GM23338 (cell line): ENCODE results near the gene STK33.

ENCODE experiments used
- CREB1 ChIP-seq: fragments of 250-450 bp; sonication (Bioruptor Pico); IDR thresholded peaks from 2 replicates; pipeline ENCODE4 v1.5.0; 2020; ENCODE audit warnings: low read depth, mild to moderate bottlenecking, moderate library complexity
- CTCF ChIP-seq, 2 experiments: fragments of 200-600 bp in 1 of 2; sonication (generic) in 1 of 2; conservative IDR thresholded peaks; 2 replicates each; pipeline versions ENCODE4 v1.5.1 to v1.6.1; 2016 to 2017; ENCODE audit warnings: antibody characterized with exemption in 2 of 2, low read depth in 2 of 2, mild to moderate bottlenecking in 2 of 2, moderate library complexity in 1 of 2
- EZH2 ChIP-seq: fragments of 200-600 bp; sonication (generic); IDR thresholded peaks from one replicate; pipeline ENCODE4 v1.8.0; 2017; ENCODE audit warnings: antibody characterized with exemption, mild to moderate bottlenecking, low read depth; ENCODE audit not compliant: unreplicated experiment
- EZH2phosphoT487 ChIP-seq: fragments of 200-600 bp; sonication (generic); IDR thresholded peaks from one replicate; pipeline ENCODE4 v1.8.1; 2018; ENCODE audit warnings: antibody characterized with exemption; ENCODE audit not compliant: unreplicated experiment
- JUNB ChIP-seq: IDR thresholded peaks from one replicate; pipeline ENCODE4 v1.6.1; 2016; ENCODE audit warnings: antibody characterized with exemption; ENCODE audit not compliant: unreplicated experiment
- NANOG ChIP-seq: IDR thresholded peaks from 2 replicates; pipeline ENCODE4 v1.6.1; 2016; ENCODE audit warnings: antibody characterized with exemption, borderline replicate concordance
- POLR2AphosphoS5 ChIP-seq: IDR thresholded peaks from 2 replicates; pipeline ENCODE4 v1.6.1; 2016; ENCODE audit warnings: antibody characterized with exemption, low read depth
- REST ChIP-seq: IDR thresholded peaks from one replicate; pipeline ENCODE4 v1.6.1; 2018; ENCODE audit warnings: antibody characterized with exemption; ENCODE audit not compliant: unreplicated experiment
- ZNF114 ChIP-seq: fragments of 250-450 bp; sonication (Bioruptor Pico); IDR thresholded peaks from 2 replicates; pipeline ENCODE4 v1.5.0; 2020; ENCODE audit warnings: mild to moderate bottlenecking, moderate library complexity
- TF ChIP-seq, protein P1 (sequence below): IDR thresholded peaks from 2 replicates; pipeline ENCODE4 v1.6.1; 2016; ENCODE audit warnings: antibody characterized with exemption

GRCh38 chr11:8533332-8533731 lies 60.7 kb downstream of the STK33 start:
- TF ChIP-seq CTCF (conservative IDR thresholded peaks at IDR 0.05; ENCODE audit: low read depth in 2 of 2) (peak in 1 of 2 experiments; percentile 23; a peak in 2 of 4 replicates), REST (no peak), EZH2 (no peak), EZH2phosphoT487 (no peak), POLR2AphosphoS5 (no peak), JUNB (no peak), ZNF114 (CRISPR knock-in tag) (no peak), CREB1 (CRISPR knock-in tag) (no peak), NANOG (no peak)
- TF ChIP-seq, protein P1, sequence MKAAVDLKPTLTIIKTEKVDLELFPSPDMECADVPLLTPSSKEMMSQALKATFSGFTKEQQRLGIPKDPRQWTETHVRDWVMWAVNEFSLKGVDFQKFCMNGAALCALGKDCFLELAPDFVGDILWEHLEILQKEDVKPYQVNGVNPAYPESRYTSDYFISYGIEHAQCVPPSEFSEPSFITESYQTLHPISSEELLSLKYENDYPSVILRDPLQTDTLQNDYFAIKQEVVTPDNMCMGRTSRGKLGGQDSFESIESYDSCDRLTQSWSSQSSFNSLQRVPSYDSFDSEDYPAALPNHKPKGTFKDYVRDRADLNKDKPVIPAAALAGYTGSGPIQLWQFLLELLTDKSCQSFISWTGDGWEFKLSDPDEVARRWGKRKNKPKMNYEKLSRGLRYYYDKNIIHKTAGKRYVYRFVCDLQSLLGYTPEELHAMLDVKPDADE = no peak
